HG02642 (cell line): ENCODE results near the gene FAM174C.

ENCODE experiments used
- ATAC-seq: cut with Tn5 transposase; IDR thresholded peaks from one replicate; pipeline ENCODE4 v1.9.1; 2021; ENCODE audit warnings: mild to moderate bottlenecking; ENCODE audit not compliant: unreplicated experiment, poor library complexity

FAM174C gene

GRCh38 chr19:1275260-1275975, at the start of gene FAM174C:
Gene FAM174C (plus strand): TSS chr19:1275530. CDS start chr19:1275550, 20 bp downstream.
- ATAC-seq, result peak; percentile 74

- no peak for ATAC-seq
These were observed 49.2 kb upstream of the FAM174C start for GRCh38 chr19:1226227-1226518.

GRCh38 chr19:1226522-1227303, 48.6 kb upstream of the FAM174C start:
- no peak for ATAC-seq

GRCh38 chr19:1227304-1228054, 47.9 kb upstream of the FAM174C start:
- no peak for ATAC-seq

GRCh38 chr19:1228161-1228957, 47.0 kb upstream of the FAM174C start:
- ATAC-seq, result no peak

- no peak for ATAC-seq
These were observed 46.0 kb upstream of the FAM174C start for GRCh38 chr19:1229056-1229923.

- ATAC-seq, result no peak
These were observed 45.2 kb upstream of the FAM174C start for GRCh38 chr19:1229924-1230782.

GRCh38 chr19:1230783-1231489, 44.4 kb upstream of the FAM174C start:
- no peak for ATAC-seq

GRCh38 chr19:1231729-1232637, 43.3 kb upstream of the FAM174C start:
- ATAC-seq, result no peak

GRCh38 chr19:1232652-1233072, 42.7 kb upstream of the FAM174C start:
- ATAC-seq, result no peak

GRCh38 chr19:1233115-1233667, 42.1 kb upstream of the FAM174C start:
- no peak for ATAC-seq

- ATAC-seq, result no peak
These were observed 41.0 kb upstream of the FAM174C start for GRCh38 chr19:1234051-1234954.

- no peak for ATAC-seq
These were observed 40.4 kb upstream of the FAM174C start for GRCh38 chr19:1234955-1235380.

GRCh38 chr19:1235625-1236538, 39.4 kb upstream of the FAM174C start:
- no peak for ATAC-seq

GRCh38 chr19:1236576-1236975, 38.8 kb upstream of the FAM174C start:
- no peak for ATAC-seq
